ENCODE data around the gene KIF19.

DNA sequence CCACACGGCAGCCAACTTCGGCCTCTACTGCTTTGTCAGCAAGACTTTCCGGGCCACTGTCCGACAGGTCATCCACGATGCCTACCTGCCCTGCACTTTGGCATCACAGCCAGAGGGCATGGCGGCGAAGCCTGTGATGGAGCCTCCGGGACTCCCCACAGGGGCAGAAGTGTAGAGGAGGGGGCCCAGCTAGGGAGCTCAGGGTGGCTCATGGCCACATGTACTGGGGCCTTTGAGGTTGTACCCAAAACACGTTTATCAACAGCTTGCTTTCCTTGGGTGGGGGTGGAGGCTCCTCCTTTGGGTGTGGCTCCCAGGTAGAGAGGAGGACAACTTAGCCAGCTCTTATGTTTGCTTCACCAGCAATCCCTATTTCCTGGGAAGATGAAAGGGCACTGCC, 46.4 kb downstream of the KIF19 start:
- TF ChIP-seq, protein P1, sequence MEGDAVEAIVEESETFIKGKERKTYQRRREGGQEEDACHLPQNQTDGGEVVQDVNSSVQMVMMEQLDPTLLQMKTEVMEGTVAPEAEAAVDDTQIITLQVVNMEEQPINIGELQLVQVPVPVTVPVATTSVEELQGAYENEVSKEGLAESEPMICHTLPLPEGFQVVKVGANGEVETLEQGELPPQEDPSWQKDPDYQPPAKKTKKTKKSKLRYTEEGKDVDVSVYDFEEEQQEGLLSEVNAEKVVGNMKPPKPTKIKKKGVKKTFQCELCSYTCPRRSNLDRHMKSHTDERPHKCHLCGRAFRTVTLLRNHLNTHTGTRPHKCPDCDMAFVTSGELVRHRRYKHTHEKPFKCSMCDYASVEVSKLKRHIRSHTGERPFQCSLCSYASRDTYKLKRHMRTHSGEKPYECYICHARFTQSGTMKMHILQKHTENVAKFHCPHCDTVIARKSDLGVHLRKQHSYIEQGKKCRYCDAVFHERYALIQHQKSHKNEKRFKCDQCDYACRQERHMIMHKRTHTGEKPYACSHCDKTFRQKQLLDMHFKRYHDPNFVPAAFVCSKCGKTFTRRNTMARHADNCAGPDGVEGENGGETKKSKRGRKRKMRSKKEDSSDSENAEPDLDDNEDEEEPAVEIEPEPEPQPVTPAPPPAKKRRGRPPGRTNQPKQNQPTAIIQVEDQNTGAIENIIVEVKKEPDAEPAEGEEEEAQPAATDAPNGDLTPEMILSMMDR (conservative IDR thresholded peaks at IDR 0.05; ENCODE audit: low read length): no peak
- no peak for TF ChIP-seq EZH2phosphoT487 (IDR thresholded peaks at IDR 0.05; ENCODE audit: borderline replicate concordance)
